ENCODE measurements around the gene CHCHD4.

Gene CHCHD4

DNA sequence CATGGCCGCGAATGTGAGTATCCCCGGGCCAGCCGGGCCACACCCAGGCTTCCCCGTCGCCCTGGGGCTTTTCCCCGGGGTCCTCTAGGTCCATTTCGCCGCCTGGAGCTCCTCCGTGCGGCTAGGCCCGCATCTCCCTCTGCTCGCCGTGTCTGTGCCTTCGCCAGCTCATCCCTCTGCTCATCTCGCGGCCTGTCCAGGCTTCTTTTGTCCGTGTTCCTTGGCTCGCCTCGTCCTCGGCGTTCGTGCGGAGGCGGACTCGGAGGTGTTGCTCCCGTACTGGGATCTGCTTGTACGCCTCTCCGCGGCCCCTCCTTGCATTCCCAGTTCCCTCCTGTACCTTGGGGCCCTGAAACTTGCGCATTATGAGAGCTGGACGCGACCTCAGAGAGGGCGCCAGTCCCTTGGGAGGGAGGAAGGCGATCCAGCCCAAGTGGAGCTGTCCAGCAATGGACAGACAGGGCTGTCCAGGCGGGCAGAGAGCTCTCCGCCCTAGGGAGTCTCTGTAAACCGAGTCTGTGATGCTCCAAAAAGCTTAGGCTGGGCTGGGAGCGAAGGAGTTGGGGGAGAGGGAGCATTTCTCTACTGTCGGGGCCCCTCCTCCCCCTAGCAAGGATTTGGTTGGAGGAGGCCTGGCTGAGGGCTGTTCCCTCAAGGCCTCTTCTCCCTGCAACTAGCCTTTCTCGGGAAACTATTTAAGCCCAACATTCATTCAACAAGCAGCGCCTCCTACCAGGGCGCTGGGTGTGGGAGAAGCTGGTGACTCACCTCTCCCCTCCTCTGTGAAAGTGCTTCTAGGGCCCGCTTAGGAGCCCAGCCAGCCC is 735 bp upstream of the CHCHD4 start:
- TF ChIP-seq GATA1 (IDR thresholded peaks at IDR 0.05; ENCODE audit: low read depth, low read length) (no peak), POLR2A (IDR thresholded peaks at IDR 0.05; ENCODE audit: low read length) (peak; percentile 31)
- peak; percentile 84 to 91 for DNase-seq

GRCh38 chr3:14124223-14124614 is 451 bp downstream of the CHCHD4 start:
- TF ChIP-seq GATA1 (IDR thresholded peaks at IDR 0.05; ENCODE audit: low read depth, low read length) (no peak), POLR2A (IDR thresholded peaks at IDR 0.05; ENCODE audit: low read length) (no peak)
- peak; percentile 68 to 72 for DNase-seq

DNA sequence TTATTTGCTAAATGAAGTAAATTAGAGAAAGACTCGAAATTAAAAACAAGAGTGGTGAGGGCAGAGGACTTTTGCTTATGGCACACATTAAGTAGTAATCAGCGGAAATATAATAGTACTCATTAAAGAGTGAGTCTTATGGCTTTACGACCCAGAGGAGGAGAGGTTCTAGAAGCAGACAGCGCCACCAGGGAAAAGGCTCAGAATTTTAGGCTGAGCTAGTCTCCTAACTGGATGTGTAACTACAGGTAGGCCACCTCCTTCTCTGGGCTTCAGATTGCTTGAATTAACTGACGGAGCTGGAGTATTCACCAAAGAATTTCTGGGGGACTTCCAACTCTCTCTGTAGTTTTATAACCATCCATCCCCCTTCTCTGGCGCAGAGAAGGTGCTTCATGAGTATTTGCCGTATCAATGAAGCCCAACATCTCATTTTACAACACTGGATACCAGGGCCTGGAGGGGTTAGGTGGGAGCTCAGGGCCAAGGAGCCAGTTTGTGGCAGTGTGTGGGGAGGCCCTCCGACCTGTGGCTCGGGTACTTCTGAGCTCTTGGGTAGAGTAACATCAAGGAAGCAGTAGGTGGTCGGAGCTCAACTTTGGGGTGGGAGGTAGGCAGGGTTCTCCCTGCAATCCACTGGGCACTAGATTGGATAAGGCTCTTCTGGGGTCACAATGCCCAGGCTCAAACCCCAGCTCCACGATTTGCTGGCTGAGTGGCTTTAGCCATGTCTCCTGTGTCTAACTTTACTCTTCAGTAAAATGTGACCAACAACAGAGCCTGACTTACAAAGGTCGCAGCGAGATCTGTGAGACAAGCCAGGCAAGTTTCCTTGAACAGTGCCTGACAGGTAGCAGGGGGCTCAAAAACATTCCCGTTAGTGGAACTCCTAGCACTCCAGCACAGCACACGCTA is 1.1 kb downstream of the CHCHD4 start:
- peak in 1 of 2 experiments; percentile 42 for DNase-seq
- no peak for TF ChIP-seq GATA1 (IDR thresholded peaks at IDR 0.05; ENCODE audit: low read depth, low read length)
- TF ChIP-seq POLR2A (IDR thresholded peaks at IDR 0.05; ENCODE audit: low read length): no peak

- DNase-seq: no peak
- TF ChIP-seq GATA1 (IDR thresholded peaks at IDR 0.05; ENCODE audit: low read depth, low read length) (no peak), POLR2A (IDR thresholded peaks at IDR 0.05; ENCODE audit: low read length) (no peak)
Observed at GRCh38 chr3:14122301-14122700, 2.4 kb downstream of the CHCHD4 start.

DNA sequence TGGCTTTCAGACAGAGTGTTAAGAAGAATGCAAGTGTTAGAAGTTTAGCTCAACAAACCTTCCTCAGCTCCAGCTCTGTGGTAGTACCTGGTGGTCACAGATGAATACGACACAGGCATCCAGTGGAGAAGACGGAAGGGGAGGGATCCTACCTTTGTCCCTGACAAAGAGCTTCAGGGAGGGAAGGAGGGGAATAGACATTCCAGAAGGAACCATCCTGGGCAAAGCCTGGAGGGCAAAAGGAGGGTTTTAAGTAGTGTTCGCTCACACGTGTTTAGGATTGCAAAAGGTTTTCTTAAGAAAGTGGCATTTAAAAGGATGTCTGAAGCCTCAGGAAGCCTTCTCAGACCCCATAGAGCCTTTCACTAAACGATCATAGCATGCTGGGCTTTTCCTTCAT is 2.8 kb downstream of the CHCHD4 start:
- TF ChIP-seq POLR2A (IDR thresholded peaks at IDR 0.05; ENCODE audit: low read length): no peak
- no peak for TF ChIP-seq GATA1 (IDR thresholded peaks at IDR 0.05; ENCODE audit: low read depth, low read length)
- DNase-seq: no peak

GRCh38 chr3:14120921-14121448 is 3.7 kb downstream of the CHCHD4 start:
- peak in 1 of 2 experiments; percentile 76 for DNase-seq

- TF ChIP-seq POLR2A (IDR thresholded peaks at IDR 0.05; ENCODE audit: low read length) (no peak), GATA1 (IDR thresholded peaks at IDR 0.05; ENCODE audit: low read depth, low read length) (no peak)
Observed at GRCh38 chr3:14120111-14120920, 4.4 kb downstream of the CHCHD4 start.

DNA sequence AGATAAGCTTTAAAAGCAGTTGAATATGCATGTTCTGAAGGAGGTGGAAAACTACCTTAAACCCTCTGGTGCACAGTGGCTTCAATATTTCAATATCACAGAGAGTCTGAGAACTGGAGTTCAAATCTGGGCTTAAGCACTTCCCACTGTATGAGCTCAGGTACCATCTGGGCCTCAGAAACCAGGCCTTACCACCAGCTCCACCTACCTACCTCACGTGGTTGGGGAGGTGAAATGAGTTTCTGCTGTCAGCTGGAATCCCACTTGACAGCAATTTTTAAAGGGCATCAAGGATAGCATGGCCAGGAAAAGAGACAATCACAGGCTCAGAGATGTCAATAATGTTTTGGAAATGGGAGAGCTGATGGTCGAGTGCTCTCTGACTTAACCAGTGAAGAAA is 5.0 kb downstream of the CHCHD4 start:
- no peak for TF ChIP-seq POLR2A (IDR thresholded peaks at IDR 0.05; ENCODE audit: low read length)
- no peak for TF ChIP-seq GATA1 (IDR thresholded peaks at IDR 0.05; ENCODE audit: low read depth, low read length)
- no peak for DNase-seq

More at GRCh38 chr3:14120111-14120920, 4.4 kb downstream of the CHCHD4 start:
- no peak for DNase-seq

DNA sequence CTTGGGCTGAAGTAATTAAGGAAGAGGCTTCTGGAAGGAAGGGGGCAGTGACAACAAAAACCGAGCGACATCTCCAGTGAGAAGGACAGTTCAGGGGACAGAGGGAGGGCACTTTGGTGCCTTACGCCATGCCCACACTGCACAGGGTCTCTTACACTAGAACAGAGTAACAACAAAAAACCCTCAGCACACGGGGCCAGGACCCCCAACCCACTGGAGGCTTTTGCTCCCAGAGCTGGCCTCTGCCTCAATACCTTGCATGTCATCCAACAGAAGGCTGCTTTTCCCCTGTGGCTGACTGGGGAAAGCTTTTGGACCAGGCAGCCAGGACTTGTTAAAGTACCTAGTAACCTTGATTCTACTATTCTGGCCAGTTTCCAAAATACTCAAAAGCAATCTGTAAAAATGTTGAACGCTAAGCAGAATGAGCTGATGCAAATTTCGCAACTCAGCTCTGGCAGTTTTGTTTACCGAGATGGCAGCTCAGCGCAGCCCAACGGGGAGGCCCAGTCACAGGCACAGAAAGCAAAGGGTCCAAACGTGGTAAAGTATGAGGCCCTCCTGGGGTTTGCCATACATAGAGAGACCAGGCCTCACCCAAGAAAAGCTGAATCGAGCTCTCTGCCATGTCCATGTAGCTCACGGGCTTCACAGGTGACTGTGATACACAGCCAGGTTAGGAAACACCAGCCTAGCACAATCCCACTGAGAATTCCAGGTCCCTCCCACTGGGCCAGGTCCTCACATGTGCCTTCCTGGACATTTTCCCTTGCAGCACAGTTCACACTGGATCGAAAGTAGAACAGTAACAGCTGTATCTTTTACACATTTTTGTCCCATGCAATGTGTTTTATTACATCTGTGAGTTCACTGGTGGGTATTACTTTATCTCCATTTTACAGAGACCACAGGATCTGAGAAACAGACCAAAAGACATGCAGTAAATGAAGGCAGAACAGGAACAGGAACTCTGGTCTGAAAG is 6.0 kb downstream of the CHCHD4 start:
- TF ChIP-seq GATA1 (IDR thresholded peaks at IDR 0.05; ENCODE audit: low read depth, low read length) (no peak), POLR2A (IDR thresholded peaks at IDR 0.05; ENCODE audit: low read length) (no peak)
- no peak for DNase-seq

- TF ChIP-seq GATA1 (IDR thresholded peaks at IDR 0.05; ENCODE audit: low read depth, low read length) (no peak), POLR2A (IDR thresholded peaks at IDR 0.05; ENCODE audit: low read length) (no peak)
- DNase-seq: no peak
Observed at GRCh38 chr3:14117468-14118399, 6.9 kb downstream of the CHCHD4 start.

DNA sequence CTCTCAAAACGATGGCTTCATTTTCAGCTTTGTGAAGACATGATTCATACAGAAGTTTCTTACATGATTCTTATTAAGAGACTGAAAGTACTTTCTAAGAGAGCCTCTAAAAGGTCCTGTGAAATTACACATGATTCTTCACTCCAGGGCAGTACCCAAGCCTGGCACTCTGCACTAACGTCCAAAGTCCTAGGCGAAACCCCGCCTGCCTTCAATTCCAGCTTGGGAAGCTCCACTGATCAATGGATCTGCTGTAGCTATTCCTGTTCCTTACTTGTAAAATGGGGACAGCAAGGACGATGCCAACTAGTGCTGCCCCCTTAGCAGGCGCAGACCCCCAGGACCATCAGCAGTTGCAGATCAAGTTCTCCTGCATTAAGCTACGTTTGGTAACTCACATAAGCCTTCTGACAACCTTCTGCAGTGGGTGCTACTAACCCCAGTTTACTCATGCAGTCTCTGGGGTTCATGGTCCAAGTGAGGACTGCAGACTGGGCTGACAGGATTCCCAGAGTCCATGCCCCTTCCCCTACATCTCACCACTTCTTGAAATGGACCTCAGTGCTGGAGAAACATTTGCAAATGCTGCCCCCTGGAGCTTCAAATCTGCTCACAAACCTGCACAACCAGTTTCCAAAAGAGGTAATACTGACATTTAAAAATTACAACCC is 10.6 kb downstream of the CHCHD4 start:
- no peak for DNase-seq
- TF ChIP-seq GATA1 (IDR thresholded peaks at IDR 0.05; ENCODE audit: low read depth, low read length) (no peak), POLR2A (IDR thresholded peaks at IDR 0.05; ENCODE audit: low read length) (no peak)
